T-helper 9 cell (primary cell): ENCODE measurements around the gene PDS5A.
"Not testable (repeated sequence)": the region's sequence is repeated elsewhere in the genome, so short reads cannot be mapped to it uniquely, and the experiment has no call there.

Experiments
- DNase-seq: peaks from one replicate; pipeline ENCODE4 v3.0.0-alpha.2; 2020

PDS5A gene

GRCh38 chr4:39823191-39823590 is 154.5 kb downstream of the PDS5A start:
- no peak for DNase-seq

- DNase-seq = no peak
Observed at GRCh38 chr4:39822662-39823061, 155.0 kb downstream of the PDS5A start.

GRCh38 chr4:39821951-39822350 is 155.8 kb downstream of the PDS5A start:
- no peak for DNase-seq

GRCh38 chr4:39820186-39820585 is 157.5 kb downstream of the PDS5A start:
- no peak for DNase-seq

- no peak for DNase-seq
Observed at GRCh38 chr4:39818646-39819045, 159.1 kb downstream of the PDS5A start.

- peak; percentile 8 for DNase-seq
Observed at GRCh38 chr4:39814403-39815185, 163.1 kb downstream of the PDS5A start.

- DNase-seq = not testable (repeated sequence)
Observed at GRCh38 chr4:39813761-39814160, 163.9 kb downstream of the PDS5A start.

GRCh38 chr4:39813033-39813432 is 164.7 kb downstream of the PDS5A start:
- DNase-seq = not testable (repeated sequence)

- no peak for DNase-seq
Observed at GRCh38 chr4:39812500-39812899, 165.2 kb downstream of the PDS5A start.

- DNase-seq = no peak
Observed at GRCh38 chr4:39808231-39808749, 169.4 kb downstream of the PDS5A start.

- DNase-seq = no peak
Observed at GRCh38 chr4:39802005-39802404, 175.7 kb downstream of the PDS5A start.

GRCh38 chr4:39792976-39793375 is 184.7 kb downstream of the PDS5A start:
- not testable (repeated sequence) for DNase-seq

- no peak for DNase-seq
Observed at GRCh38 chr4:39792529-39792928, 185.2 kb downstream of the PDS5A start.

- no peak for DNase-seq
Observed at GRCh38 chr4:39792128-39792527, 185.6 kb downstream of the PDS5A start.

GRCh38 chr4:39786838-39787237 is 190.9 kb downstream of the PDS5A start:
- no peak for DNase-seq

- DNase-seq = no peak
Observed at GRCh38 chr4:39785083-39785482, 192.6 kb downstream of the PDS5A start.

GRCh38 chr4:39781988-39782387 is 195.7 kb downstream of the PDS5A start:
- DNase-seq = not testable (repeated sequence)
